H7 (cell line): ENCODE results near the gene SMIM1. TPM values are rescaled to one million over a fixed set of nuclear protein-coding genes. Genes with fewer than 3 reads are reported as not detected.
A peak's percentile ranks its signal among the peaks of the same experiment; 100 is the strongest.
"Not testable (repeated sequence)": the region's sequence is repeated elsewhere in the genome, so short reads cannot be mapped to it uniquely, and the experiment has no call there.

Experiments
- DNase-seq: peaks from one replicate; pipeline ENCODE4 v3.0.0; 2012
- H3K27me3 ChIP-seq: 2 replicates; pipeline ENCODE4 v1.6.0; 2011; ENCODE audit warnings: mild to moderate bottlenecking, low read length; ENCODE audit not compliant: control insufficient read depth, insufficient read depth
- H3K36me3 ChIP-seq: replicated peaks from 2 replicates; pipeline ENCODE4 v1.5.1; 2011; ENCODE audit warnings: low read length; ENCODE audit not compliant: control insufficient read depth, insufficient read depth
- H3K4me3 ChIP-seq: 2 replicates; pipeline ENCODE4 v1.5.1; 2011; ENCODE audit warnings: low read depth, mild to moderate bottlenecking, control low read depth, low read length, moderate library complexity; ENCODE audit not compliant: insufficient read depth
- total RNA-seq: library from RNA; depleted of rRNA; stranded (reverse); fragments of >200 nt; shearing (Covaris generic); gene quantifications from 2 replicates; pipeline ENCODE4 v1.2.3, GENCODE V29; 2014

Gene SMIM1
- total RNA-seq, 1 experiment from 2014 or later, result 6.5 TPM

- DNase-seq, result no peak
- Histone ChIP-seq H3K4me3 (no peak overlapping the region), H3K27me3 (no peaks in the 10 kb centered on the region; the same call in 1 of the 2 replicates), H3K36me3 (peaks cover 26% of the 10 kb centered on the region)
Measured at GRCh38 chr1:3743826-3744225, 28.7 kb upstream of the SMIM1 start.

DNA sequence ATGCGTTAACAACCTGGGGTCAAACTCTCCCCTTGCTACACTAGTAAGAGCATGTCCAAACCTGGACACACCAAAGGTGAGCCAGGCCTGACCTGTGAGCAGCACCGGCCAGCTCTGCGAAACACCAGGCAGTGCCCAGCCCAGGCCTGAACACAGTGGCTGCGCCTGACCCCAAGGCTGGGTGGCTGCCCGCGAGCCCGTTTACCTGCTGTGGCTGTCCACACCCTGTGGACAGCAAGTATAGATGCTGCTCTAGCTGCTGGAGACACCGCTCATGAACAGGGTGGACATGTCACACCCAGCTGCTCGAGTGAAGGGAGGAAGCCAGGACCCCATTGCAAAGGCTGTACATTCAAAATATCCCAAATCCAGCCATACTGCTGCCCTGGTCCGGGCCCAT lies 27.9 kb upstream of the SMIM1 start:
- Histone ChIP-seq H3K36me3 (peaks cover 22% of the 10 kb centered on the region), H3K4me3 (no peak overlapping the region), H3K27me3 (no peaks in the 10 kb centered on the region; the same call in 1 of the 2 replicates)
- DNase-seq, result no peak

- DNase-seq, result no peak
- Histone ChIP-seq H3K36me3 (peaks cover 19% of the 10 kb centered on the region), H3K27me3 (no peaks in the 10 kb centered on the region; the same call in 1 of the 2 replicates), H3K4me3 (no peak overlapping the region)
Measured at GRCh38 chr1:3745071-3745470, 27.5 kb upstream of the SMIM1 start.

GRCh38 chr1:3745590-3746381 lies 26.8 kb upstream of the SMIM1 start:
- no peaks in the 10 kb centered on the region; the same call in 1 of the 2 replicates for H3K27me3 ChIP-seq
- H3K4me3 ChIP-seq, result peak overlapping the region; percentile 91
- peaks cover 18% of the 10 kb centered on the region for H3K36me3 ChIP-seq
- DNase-seq, result no peak

DNA sequence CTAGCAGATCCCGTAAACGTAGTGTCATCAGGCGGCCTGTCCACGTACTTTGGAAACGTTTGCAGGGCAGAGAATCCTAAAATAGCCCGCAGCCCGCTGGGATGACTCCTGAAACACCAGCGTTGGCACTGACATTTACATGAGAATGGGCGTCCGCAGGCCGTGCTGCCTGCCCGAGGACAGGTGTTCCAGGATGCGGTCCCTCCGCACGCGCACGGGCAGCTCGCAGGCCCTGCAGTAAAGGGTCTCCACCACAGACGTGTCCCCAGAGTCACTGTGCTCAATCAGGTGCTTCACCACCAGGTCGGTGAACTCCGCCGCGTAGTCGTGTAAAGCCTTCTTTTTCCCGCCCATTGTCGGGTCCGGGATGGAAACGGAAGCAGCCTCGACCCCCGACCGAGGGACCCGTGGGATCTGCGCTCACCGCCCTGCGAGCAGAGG lies 26.1 kb upstream of the SMIM1 start:
- peak; percentile 91 for DNase-seq
- H3K27me3 ChIP-seq, result peaks cover 2% of the 10 kb centered on the region; the same call in 1 of the 2 replicates
- H3K36me3 ChIP-seq, result peaks cover 15% of the 10 kb centered on the region
- H3K4me3 ChIP-seq, result peak overlapping the region; percentile 91

DNA sequence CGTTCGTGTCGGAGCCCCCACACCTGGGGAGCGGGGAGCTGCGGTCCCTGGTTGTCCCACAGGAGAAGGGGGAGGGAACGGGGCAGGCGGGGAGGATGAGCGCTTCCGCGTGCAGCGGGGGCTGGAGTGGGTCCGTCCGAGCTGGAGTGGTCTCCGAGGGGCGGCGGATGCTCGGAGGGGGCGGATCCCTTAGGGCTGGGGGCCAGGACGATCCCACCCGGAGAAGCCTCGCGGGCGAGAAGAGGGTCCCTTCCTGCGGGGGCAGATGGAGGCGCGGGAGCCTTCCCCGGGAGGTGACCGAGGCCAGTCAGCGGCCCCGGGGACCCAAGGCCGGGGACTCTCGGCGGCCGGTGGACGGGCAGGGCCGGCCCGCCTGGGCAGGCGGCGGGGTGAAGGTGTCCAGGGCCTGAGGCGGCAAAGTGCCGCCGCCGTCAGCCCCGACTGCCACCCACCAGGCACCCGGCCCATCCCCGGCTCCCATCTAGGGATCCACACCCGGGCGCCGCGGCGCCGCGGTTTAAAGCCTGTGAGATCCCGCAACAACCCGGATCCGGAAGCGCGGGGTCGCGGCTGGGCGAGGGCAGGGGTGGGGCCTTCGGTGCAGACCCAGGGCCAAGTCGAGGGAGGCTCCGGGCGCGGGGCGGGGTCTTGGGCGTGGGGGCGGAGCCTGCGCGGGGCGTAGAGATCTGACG lies 25.6 kb upstream of the SMIM1 start:
- Histone ChIP-seq H3K27me3 (peaks cover 2% of the 10 kb centered on the region; the same call in 1 of the 2 replicates), H3K36me3 (peaks cover 12% of the 10 kb centered on the region), H3K4me3 (peak overlapping the region; percentile 91)
- DNase-seq, result peak; percentile 100

- H3K27me3 ChIP-seq, result peaks cover 2% of the 10 kb centered on the region; the same call in 1 of the 2 replicates
- no peak for DNase-seq
- peaks cover 7% of the 10 kb centered on the region for H3K36me3 ChIP-seq
- H3K4me3 ChIP-seq, result no peak overlapping the region; the same call in 1 of the 2 replicates
Measured at GRCh38 chr1:3747522-3747848, 25.1 kb upstream of the SMIM1 start.

GRCh38 chr1:3747903-3748302 lies 24.6 kb upstream of the SMIM1 start:
- Histone ChIP-seq H3K36me3 (peaks cover 3% of the 10 kb centered on the region), H3K27me3 (peaks cover 2% of the 10 kb centered on the region; the same call in 1 of the 2 replicates), H3K4me3 (no peak overlapping the region)
- no peak for DNase-seq

DNA sequence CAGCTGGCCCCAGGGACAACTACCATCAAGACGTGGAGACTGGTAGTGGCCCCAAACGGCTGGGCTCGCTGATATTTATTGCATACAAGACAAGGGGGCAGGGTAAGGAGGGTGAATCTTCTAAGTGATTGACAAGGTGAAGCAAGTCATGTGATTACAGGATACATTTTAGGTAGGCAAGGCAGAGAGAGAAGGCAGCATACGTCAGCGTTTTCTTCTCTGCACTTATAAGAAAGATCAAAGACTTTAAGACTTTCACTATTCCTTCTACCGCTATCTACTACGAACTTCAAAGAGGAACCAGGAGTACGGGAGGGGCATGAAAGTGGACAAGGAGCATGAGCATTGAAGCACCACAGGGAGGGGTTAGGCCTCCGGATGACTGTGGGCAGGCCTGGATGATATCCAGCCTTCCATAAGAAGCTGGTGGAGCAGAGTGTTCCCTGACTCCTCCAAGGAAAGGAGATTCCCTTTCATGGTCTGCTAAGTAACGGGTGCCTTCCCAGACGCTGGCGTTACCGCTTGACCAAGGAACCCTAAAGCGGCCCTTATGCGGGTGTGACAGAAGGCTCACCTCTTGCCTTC lies 24.1 kb upstream of the SMIM1 start:
- H3K4me3 ChIP-seq, H3K27me3 ChIP-seq, H3K36me3 ChIP-seq, DNase-seq: not testable (repeated sequence)

GRCh38 chr1:3749512-3749911 lies 23.0 kb upstream of the SMIM1 start:
- Histone ChIP-seq H3K36me3 (no peaks in the 10 kb centered on the region), H3K27me3 (peaks cover 2% of the 10 kb centered on the region; the same call in 1 of the 2 replicates), H3K4me3 (no peak overlapping the region)
- no peak for DNase-seq

GRCh38 chr1:3750741-3751140 lies 21.8 kb upstream of the SMIM1 start:
- Histone ChIP-seq H3K4me3 (no peak overlapping the region), H3K27me3 (peaks cover 2% of the 10 kb centered on the region; the same call in 1 of the 2 replicates), H3K36me3 (no peaks in the 10 kb centered on the region)
- DNase-seq, result no peak

DNA sequence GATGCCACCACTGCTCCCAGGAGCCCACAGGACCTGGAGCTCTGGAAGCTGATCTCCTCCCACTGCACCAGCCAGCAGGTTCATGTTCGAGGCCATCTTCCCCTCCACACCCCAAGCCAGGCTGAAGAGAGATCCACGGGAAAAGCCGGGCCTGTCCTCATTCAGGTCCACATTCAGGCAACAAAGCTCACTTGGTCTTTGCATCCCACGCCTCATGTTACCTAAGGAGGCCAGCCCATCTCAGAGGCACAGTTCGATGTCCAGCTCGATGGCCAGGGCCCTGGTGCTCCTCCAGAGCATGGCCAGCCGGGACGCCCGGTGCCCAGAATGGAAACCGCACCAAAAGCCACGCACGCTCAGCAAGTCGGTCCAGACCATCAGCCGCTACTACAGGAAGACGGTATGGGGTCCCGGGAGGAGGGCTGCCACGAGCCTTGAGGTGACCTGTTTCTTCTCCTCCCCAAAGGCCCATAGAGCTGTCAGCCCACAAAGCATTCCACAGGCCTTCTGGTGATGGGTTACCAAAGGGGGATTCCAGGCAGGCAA lies 20.1 kb upstream of the SMIM1 start, which contains the start of gene CCDC27:
TSS of gene CCDC27 (plus strand) at position 51 of the 546 bp plus-strand sequence. CDS start at position 83, 32 bp downstream.
- peaks cover 4% of the 10 kb centered on the region for H3K27me3 ChIP-seq
- no peak within 1 kb of the TSS for H3K4me3 ChIP-seq
- H3K36me3 ChIP-seq, result no peaks in the 10 kb centered on the region
- no peak for DNase-seq

GRCh38 chr1:3753656-3754454 lies 18.7 kb upstream of the SMIM1 start:
- Histone ChIP-seq H3K36me3 (no peaks in the 10 kb centered on the region), H3K4me3 (no peak overlapping the region), H3K27me3 (peaks cover 4% of the 10 kb centered on the region)
- DNase-seq, result no peak

- Histone ChIP-seq H3K36me3 (no peaks in the 10 kb centered on the region), H3K4me3 (no peak overlapping the region), H3K27me3 (peaks cover 2% of the 10 kb centered on the region)
- no peak for DNase-seq
Measured at GRCh38 chr1:3756394-3756793, 16.2 kb upstream of the SMIM1 start.
